ENCODE data around the gene RAB29.
"Not testable (repeated sequence)": the region's sequence is repeated elsewhere in the genome, so short reads cannot be mapped to it uniquely, and the experiment has no call there.

Gene RAB29

GRCh38 chr1:205775015-205775716 lies at the start of gene RAB29:
Gene RAB29 (minus strand): TSS chr1:205775482. CDS start chr1:205774956, 526 bp downstream.
- DNase-seq, result peak; percentile 63

- DNase-seq, result no peak
Observed at GRCh38 chr1:205824180-205824579, 48.9 kb upstream of the RAB29 start.

DNA sequence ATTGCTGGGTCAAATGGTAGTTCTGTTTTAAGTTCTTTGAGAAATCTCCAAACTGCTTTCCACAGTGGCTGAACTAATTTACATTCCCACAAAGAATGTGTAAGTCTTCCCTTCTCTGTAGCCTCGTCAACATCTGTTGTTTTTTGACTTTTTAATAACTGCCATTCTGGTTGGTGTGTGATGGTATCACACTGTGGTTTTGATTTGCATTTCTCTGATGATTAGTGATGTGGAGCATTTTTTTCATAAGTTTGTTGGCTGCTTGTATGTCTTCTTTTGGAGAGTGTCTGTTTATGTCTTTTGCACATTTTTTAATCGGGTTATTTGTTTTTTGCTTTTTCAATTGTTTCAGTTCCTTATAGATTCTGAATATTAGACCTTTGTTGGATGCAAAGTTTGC lies 48.0 kb upstream of the RAB29 start:
- not testable (repeated sequence) for DNase-seq

DNA sequence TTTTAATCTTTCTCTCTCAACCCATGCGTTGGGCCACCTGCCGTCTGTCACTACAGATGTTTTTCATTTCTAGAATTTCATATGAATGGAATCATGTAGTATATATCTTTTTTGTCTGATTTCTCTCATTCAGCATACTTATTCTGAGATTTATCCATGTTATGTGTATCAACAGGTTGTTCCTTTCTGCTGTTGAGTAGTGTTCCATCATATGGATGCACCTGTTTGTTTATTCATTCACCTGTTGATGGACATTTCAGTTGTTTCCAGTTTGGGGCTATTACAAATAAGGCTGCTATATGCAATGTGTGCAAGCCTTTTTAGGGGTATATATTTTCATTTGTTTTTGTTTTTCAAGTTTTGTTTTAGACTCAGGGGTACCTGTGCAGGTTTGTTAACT lies 47.1 kb upstream of the RAB29 start:
- DNase-seq, result no peak

DNA sequence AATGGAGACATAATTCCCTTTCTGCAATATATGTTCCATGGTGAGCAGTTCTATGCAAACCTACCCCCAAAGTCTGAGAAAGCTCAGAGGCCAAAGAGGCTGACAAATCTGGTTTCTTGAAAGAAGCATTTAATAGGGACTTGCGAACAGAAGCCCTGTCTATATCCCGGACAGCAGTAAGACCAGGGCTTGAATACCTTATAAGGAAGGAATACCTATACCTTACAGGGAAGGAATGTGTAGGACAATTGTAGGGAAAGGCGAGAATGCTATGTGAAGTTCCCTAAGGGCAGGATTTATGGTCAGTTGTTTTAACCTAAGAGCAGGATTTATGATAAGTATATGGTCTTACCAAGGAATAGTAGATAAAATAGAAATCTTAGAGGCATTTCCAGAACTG lies 42.7 kb upstream of the RAB29 start:
- no peak for DNase-seq

DNA sequence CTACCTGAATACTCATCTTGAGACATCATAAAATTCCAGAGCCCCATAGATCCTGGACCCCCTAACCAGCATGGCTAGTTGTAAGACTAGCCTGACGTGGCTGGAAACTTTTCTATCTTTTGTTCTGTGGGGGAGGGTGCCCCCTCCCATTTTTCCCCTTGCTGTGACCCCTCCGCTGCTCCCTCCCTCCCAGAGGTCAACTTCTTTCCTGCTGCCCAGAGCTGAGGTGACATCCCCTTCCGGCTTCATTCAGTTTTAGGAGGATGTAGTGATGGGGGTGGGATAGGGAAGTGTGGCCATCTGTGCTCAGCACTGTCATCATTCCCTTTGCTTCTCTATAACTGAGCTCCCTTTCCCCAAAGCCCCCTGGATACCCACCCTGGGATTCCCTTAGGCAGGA lies 42.1 kb upstream of the RAB29 start:
- DNase-seq, result no peak

GRCh38 chr1:205813755-205814058 lies 38.4 kb upstream of the RAB29 start:
- DNase-seq, result no peak

DNA sequence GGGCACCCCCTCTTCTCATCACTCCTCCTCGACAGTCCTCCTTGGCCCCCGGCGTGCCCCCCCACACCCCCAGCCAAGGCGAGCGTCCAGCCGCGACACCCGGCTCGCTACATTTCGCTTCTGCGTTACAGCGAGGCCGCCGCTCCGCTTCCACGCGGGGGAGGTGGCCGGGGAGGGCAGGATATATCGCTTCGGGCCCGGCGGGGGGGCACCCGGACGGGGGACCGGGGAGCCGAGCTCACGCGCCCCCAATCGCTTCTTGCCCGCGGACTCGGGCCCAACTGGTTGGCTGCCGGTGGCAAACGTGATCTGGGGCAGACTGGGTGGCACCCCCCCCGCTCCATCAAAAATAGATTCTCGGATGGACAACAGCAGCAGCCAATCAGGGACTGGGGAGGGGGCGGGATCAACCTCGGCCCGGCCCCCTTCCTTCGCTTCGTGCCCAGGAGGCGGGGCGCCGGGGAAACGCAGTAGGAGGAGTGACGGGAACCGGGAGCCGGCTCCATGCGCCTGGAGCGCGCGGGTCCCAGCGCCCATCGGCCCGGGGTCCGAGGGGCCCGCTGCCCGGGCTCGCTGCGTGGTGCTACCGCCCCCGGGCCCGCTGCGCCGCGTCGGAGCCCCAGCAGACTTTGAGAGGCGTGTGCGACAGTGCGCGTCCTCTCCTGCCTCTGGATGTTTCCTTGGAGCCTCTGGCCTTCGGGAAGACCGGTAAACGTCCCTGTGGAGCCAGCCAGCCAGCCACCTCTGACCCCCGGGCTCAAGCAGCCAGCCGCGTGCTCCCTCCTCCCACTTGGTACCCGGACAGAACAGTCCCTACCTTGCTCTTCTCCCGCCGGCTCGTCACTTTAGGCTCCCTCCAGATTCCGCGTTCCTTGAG lies 37.8 kb upstream of the RAB29 start, which contains the start of gene SLC41A1:
TSS of gene SLC41A1 (minus strand) at position 321 of the 877 bp plus-strand sequence. CDS start 2,757 bp downstream, outside the sequence.
- peak; percentile 93 for DNase-seq

DNA sequence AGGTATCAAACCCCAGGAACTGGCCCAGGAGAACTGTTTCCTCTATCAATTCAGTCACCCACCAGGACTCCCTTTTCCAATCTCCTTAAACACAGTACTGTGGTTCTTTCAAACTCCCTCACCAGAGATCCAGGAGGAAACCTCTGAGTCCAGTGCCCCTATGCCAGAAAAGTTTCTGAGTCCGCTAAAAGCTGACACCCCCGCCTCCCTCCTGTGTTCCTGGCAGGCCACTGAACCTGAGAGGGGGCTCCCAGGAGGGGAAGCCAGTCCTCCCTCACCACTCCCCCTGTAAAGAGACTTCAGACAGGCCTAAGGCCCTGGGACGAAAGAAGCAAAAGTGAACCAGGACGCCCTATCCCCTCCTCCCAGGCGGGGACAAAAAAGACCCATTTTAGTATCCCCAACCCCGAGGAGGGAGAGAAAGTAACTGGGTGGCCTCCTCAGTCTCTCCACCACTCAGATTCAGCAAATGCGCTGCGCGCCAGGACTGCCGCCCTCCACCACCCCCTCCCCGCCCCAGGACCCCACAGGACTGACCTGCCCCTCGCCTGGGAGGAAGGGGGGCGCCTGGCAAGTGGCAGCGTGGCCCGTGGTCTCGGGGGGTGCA lies 37.1 kb upstream of the RAB29 start:
- peak; percentile 42 for DNase-seq

- no peak for DNase-seq
Observed at GRCh38 chr1:205811660-205812059, 36.4 kb upstream of the RAB29 start.

DNA sequence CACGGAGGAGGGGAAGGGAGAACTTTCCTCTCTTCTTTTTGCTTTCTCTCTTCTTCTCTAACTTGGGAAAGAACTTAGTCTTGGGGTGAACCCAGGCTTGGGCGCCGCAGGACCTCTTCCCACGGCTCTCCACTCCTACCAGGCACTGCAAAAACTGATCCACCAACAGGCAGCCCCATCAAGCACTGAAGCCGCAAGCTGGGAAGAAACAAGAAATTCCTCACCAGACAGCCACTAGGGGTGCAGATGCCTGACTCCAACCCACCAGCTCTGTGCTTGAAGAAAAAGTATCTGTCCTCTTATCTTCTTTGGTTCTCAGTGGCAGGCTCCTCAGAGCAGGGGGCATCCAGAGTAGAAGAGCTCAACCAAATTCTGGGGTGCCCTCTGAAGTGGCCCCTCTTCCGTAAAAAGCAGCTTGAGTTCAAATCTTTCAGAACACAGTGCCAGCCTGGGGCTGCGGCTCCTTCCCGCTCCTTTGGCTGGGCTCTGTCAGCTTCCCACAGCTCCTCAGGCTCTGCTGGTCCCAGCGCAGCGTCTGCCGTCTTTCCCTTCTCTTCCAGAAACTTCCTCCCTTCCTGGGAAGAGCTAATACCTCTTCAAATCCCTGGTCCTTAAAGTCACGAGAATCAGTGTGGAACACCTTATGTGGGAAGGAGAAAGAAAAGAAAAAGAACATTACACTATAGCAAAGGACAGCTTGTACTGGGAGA lies 35.3 kb upstream of the RAB29 start:
- DNase-seq, result no peak

- DNase-seq, result no peak
Observed at GRCh38 chr1:205809942-205810345, 34.7 kb upstream of the RAB29 start.

- no peak for DNase-seq
Observed at GRCh38 chr1:205809469-205809868, 34.2 kb upstream of the RAB29 start.

GRCh38 chr1:205805082-205805711 lies 29.9 kb upstream of the RAB29 start:
- no peak for DNase-seq

GRCh38 chr1:205804605-205805004 lies 29.3 kb upstream of the RAB29 start:
- no peak for DNase-seq

GRCh38 chr1:205803986-205804385 lies 28.7 kb upstream of the RAB29 start:
- no peak for DNase-seq

DNA sequence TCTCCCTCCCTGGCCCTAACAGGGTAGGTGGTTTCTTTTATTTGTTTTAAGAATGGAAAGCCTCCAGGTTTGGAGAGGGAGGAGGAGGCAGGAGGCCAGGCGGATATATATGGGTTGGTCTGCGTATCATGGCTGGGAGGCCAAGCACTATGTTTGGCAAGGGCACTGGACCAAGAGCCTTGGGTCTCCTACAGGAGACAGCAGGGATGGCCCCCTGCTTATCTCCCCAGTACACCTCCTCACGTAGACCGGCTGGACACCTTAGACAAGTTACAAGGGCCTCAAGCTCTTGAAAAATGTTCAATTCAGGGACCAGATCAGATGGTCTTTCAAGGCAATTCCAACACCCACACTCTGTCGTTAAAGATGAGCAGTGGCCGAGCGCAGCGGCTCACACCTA lies 26.8 kb upstream of the RAB29 start:
- no peak for DNase-seq

DNA sequence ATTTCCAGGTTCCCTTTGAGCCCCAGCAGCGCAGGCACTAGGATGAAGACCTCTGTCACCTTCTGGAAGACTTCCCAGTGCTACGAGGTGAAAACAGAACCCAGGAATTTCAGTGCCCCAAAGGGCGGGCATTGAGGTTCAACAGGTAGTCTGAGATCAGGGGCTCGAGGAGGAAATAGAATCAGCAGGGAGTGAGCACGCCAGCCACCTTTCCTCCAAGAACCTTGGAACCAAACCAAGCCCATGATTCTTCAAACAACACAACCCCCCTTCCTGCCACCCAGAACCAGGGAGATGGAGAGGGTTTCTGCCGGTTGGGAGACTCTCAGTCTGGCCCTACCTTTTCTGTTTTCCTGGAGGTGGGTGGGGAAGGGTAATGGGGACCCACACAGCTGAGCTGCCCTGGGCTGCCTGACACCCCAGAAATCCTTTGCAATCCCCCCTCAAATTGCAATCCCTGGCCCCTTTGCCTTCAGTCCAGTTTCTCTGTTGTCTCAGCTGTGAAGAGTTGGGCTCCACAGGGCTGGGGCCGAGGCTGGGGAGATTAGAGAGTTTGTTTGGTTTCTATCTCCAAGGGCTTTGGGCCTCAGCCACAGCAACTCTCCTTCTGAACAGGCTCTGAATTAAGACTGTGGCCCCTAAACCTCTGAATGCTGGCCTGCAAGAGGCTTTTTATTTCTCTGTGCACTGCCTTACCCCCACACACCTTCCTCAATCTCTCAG lies 25.9 kb upstream of the RAB29 start:
- no peak for DNase-seq

- no peak for DNase-seq
Observed at GRCh38 chr1:205800427-205800826, 25.1 kb upstream of the RAB29 start.

DNA sequence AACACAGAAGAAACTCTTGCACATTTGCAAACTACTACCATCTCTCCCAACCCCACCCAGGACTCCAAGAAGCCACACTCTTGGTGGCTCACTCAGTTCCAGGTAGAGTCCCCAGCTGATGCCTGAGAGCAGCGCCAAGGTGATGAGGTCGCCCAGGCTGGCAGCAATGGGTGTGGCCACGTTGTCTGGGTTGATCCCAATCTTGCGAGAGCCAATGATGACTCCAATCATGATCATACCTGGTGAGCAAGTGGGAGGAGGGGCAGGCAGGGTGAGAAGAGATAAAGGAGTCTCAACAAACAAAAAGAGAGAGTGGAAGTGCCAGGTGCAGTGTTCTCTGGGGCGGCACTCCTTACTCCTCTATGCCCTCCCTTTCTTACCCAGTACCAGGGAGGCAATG lies 23.3 kb upstream of the RAB29 start:
- DNase-seq, result no peak

- no peak for DNase-seq
Observed at GRCh38 chr1:205797168-205797567, 21.9 kb upstream of the RAB29 start.
